Psoas muscle (tissue), 8 donors: ENCODE results near the gene RAP2A. TPM values are rescaled to one million over a fixed set of nuclear protein-coding genes. Genes with fewer than 3 reads are reported as not detected.
A peak's percentile ranks its signal among the peaks of the same experiment; 100 is the strongest.

Experiments used
- ATAC-seq, 4 donors: fragments of 200-7000 bp; cut with Tn5 transposase; one replicate each; pipeline ENCODE4 v1.9.1; 2020; ENCODE audit warnings: moderate library complexity in 3 of 4, mild to moderate bottlenecking in 2 of 4
- DNase-seq, 2 donors: peaks; one replicate each; pipeline ENCODE4 v3.0.0-alpha.2; 2020
- H3K27ac ChIP-seq: fragments of 200-600 bp; one replicate; pipeline ENCODE4 v1.8.0; 2022
- H3K27me3 ChIP-seq, 3 donors: fragments of 200-600 bp in 1 of 3; one replicate each; pipeline versions ENCODE4 v1.6.1 to v1.8.0; 2013 to 2022; ENCODE audit warnings: low read length in 2 of 3, mild to moderate bottlenecking in 2 of 3, moderate library complexity in 1 of 3; ENCODE audit not compliant: insufficient read depth in 3 of 3
- H3K36me3 ChIP-seq, 2 donors: fragments of 200-600 bp in 1 of 2; one replicate each; pipeline versions ENCODE4 v1.6.1 to v1.8.0; 2013 to 2022; ENCODE audit warnings: low read depth in 1 of 2, mild to moderate bottlenecking in 1 of 2, moderate library complexity in 1 of 2; ENCODE audit not compliant: insufficient read depth in 1 of 2
- H3K4me1 ChIP-seq: fragments of 200-600 bp; one replicate; pipeline ENCODE4 v1.8.0; 2022
- H3K4me3 ChIP-seq: fragments of 200-600 bp; one replicate; pipeline ENCODE4 v1.8.0; 2022; ENCODE audit warnings: mild to moderate bottlenecking
- H3K9me3 ChIP-seq: fragments of 200-600 bp; one replicate; pipeline ENCODE4 v1.8.0; 2022
- WGBS, 3 donors: extraction: QIAGEN DNeasy Blood & Tissue Kit; methylation state at CpG; one replicate each; pipeline versions ENCODE4 v1.1.6 to v1.1.7; 2013; 5-methylcytosine and 5-hydroxymethylcytosine counted together
- intact Hi-C, 2 donors: fragments of 100-400 bp; cut with DNase I; formaldehyde crosslinking; loops; one replicate each; pipeline versions ENCODE4 v1.11.0 to v1.14.2; 2022
- polyA plus RNA-seq, 3 donors: library from polyadenylated mRNA; stranded (reverse); fragments of 200-250 nt; gene quantifications; one replicate each; pipeline ENCODE4 v1.2.3, GENCODE V29; 2013
- total RNA-seq, 4 donors: library from RNA; stranded (reverse); fragmentation: NEBNext Ultra II Directional in 2 of 4; extraction: Animal tissue kit (Norgen Biotek cat#: 25700) in 2 of 4; gene quantifications; one replicate each; pipeline versions ENCODE4 v1.2.1 to v1.2.4, GENCODE V29; 2021 to 2023
- TF ChIP-seq, protein P1 (sequence below): fragments of 200-600 bp; IDR thresholded peaks from one replicate; pipeline ENCODE4 v1.8.0; 2022; ENCODE audit warnings: antibody characterized with exemption
- donor health status: healthy with polysubstance abuse.
- donor health status: DM: no; HTN: no; CAD: no; lungs with moderate emphysema.
- donor health status: Bipolar disorder and iron deficiency.
- donor health status: healthy.
- donor health status: DM: yes; HTN: yes; CAD: no.
- donor health status: DM: no; HTN: no; CAD: no.
- donor health status: DM: no; HTN: no; CAD: no.
- donor health status: DM: yes; HTN: yes; CAD: no.

Gene RAP2A
- total and polyA plus RNA-seq, 7 donors = 3.8 to 35.7 (median 11.4) TPM

- WGBS, 3 donors = 58 to 82% (median 79%) methylated on average over 1 of the region's 1 CpG
- Histone ChIP-seq H3K27ac (no peak overlapping the region), H3K36me3 (no peaks in the 10 kb centered on the region), H3K4me1 (no peaks in the 10 kb centered on the region), H3K9me3 (no peaks in the 10 kb centered on the region), H3K4me3 (no peak overlapping the region), H3K27me3 (peaks cover 0 to 1% (median 0%) of the 10 kb centered on the region in 3 donors)
- intact Hi-C loops = no loop called here
- ATAC-seq (no peak), DNase-seq (no peak)
- TF ChIP-seq, protein P1, sequence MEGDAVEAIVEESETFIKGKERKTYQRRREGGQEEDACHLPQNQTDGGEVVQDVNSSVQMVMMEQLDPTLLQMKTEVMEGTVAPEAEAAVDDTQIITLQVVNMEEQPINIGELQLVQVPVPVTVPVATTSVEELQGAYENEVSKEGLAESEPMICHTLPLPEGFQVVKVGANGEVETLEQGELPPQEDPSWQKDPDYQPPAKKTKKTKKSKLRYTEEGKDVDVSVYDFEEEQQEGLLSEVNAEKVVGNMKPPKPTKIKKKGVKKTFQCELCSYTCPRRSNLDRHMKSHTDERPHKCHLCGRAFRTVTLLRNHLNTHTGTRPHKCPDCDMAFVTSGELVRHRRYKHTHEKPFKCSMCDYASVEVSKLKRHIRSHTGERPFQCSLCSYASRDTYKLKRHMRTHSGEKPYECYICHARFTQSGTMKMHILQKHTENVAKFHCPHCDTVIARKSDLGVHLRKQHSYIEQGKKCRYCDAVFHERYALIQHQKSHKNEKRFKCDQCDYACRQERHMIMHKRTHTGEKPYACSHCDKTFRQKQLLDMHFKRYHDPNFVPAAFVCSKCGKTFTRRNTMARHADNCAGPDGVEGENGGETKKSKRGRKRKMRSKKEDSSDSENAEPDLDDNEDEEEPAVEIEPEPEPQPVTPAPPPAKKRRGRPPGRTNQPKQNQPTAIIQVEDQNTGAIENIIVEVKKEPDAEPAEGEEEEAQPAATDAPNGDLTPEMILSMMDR = no peak
These were observed 64.5 kb downstream of the RAP2A start for GRCh38 chr13:97498419-97498818.

DNA sequence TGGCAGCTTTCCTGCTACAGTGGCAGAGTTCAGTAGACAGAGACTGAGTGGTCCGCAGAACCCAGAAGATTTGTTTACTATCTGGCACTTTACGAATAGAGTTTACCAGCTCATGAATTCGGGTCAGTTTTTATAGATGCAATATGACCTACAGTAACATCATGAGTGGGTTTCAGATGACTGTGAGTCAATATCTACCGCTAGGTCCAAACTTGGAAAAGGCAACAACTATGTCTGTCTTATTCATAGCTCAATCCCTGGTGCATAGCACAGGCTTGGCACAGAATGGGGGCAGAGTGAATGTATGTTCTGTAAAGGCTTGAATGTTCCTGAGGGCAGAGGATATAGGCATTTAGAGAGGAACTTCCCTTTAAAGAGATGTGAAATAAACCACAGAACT, 65.2 kb downstream of the RAP2A start:
- DNase-seq = no peak
- peak in 1 of 4 donors; percentile 44 for ATAC-seq
- 48 to 88% (median 54%) methylated on average over 4 of the region's 4 CpGs for WGBS, 3 donors

DNA sequence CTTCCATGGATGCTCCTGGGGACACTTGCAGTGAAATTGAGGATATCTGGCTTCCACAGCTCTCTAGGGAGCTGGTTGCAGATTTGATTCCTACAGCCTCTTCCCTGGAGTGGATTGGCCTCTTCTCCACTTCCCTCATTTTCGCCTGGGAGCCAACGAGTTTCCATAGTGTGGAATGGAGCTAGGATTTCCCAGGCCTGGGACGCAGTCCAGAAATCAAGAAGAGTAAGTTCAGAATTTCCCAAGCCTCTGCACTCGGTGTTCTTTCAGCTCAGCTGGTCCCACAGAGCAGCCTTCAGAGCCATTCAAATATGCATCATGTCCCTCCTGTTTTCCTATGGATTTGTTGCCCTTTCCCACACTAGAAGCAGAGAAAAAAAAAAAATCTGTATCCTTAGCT, 68.2 kb downstream of the RAP2A start:
- Histone ChIP-seq H3K27ac (no peak overlapping the region), H3K36me3 (no peaks in the 10 kb centered on the region), H3K4me3 (no peak overlapping the region), H3K9me3 (no peaks in the 10 kb centered on the region), H3K27me3 (peaks cover 0 to 1% (median 0%) of the 10 kb centered on the region in 3 donors), H3K4me1 (no peaks in the 10 kb centered on the region)
- intact Hi-C loops = no loop called here
- ATAC-seq (no peak), DNase-seq (no peak)
- TF ChIP-seq, protein P1 = no peak
- 15 to 28% (median 15%) methylated on average over 4 of the region's 4 CpGs for WGBS, 3 donors

More for the DNA sequence above, 65.2 kb downstream of the RAP2A start:
- Histone ChIP-seq H3K27me3 (peaks cover 0 to 1% (median 0%) of the 10 kb centered on the region in 3 donors), H3K4me1 (no peaks in the 10 kb centered on the region), H3K27ac (no peak overlapping the region), H3K4me3 (no peak overlapping the region), H3K9me3 (no peaks in the 10 kb centered on the region), H3K36me3 (no peaks in the 10 kb centered on the region)
- intact Hi-C loops = no loop called here
- TF ChIP-seq, protein P1 = no peak

GRCh38 chr13:97502706-97503105, 68.7 kb downstream of the RAP2A start:
- no peak overlapping the region for H3K4me3 ChIP-seq
- TF ChIP-seq, protein P1 = no peak
- intact Hi-C loops = no loop called here
- no peak overlapping the region for H3K27ac ChIP-seq
- H3K27me3 ChIP-seq = peaks cover 0 to 1% (median 0%) of the 10 kb centered on the region in 3 donors
- DNase-seq (no peak), ATAC-seq (no peak)
- no peaks in the 10 kb centered on the region for H3K9me3 ChIP-seq
- no peaks in the 10 kb centered on the region for H3K4me1 ChIP-seq
- WGBS, 3 donors = 29 to 52% (median 33%) methylated on average over 1 of the region's 1 CpG
- no peaks in the 10 kb centered on the region for H3K36me3 ChIP-seq

- Histone ChIP-seq H3K4me1 (no peaks in the 10 kb centered on the region), H3K9me3 (no peaks in the 10 kb centered on the region), H3K36me3 (no peaks in the 10 kb centered on the region), H3K4me3 (no peak overlapping the region), H3K27ac (no peak overlapping the region), H3K27me3 (peaks cover 0 to under 1% (median 0%) of the 10 kb centered on the region in 3 donors)
- intact Hi-C loops = no loop called here
- ATAC-seq = no peak
- no peak for DNase-seq
- 87 to 100% (median 96%) methylated on average over 1 of the region's 1 CpG for WGBS, 3 donors
- TF ChIP-seq, protein P1 = no peak
These were observed 71.0 kb downstream of the RAP2A start for GRCh38 chr13:97505017-97505416.
